ENCODE data around the gene THBS1.

DNA sequence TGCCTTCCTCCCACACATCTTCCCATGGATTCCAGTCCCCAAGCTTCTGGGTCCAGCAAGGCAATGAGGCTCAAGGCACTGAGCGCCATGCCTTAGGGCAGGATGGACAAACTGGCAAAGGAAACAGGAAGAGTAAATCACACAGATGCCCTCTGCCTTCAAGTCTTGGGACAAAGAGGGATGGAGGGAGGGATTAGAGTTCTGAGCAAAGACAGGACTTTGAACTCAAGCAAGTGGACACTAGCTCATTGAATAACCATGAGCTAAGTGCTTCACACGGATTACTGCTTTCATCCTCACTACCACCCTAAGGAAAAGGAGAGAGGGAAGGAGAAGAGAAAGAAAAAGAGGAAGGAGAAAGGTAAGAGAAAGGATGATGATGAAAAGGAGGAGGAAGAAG is 7.6 kb upstream of the THBS1 start:
- TF ChIP-seq GATA2 (IDR thresholded peaks at IDR 0.05; ENCODE audit: low read depth, low read length) (no peak), GATA3 (IDR thresholded peaks at IDR 0.05; ENCODE audit: low read depth, low read length) (no peak)
